ENCODE data around the gene ASB8.

ASB8 gene

DNA sequence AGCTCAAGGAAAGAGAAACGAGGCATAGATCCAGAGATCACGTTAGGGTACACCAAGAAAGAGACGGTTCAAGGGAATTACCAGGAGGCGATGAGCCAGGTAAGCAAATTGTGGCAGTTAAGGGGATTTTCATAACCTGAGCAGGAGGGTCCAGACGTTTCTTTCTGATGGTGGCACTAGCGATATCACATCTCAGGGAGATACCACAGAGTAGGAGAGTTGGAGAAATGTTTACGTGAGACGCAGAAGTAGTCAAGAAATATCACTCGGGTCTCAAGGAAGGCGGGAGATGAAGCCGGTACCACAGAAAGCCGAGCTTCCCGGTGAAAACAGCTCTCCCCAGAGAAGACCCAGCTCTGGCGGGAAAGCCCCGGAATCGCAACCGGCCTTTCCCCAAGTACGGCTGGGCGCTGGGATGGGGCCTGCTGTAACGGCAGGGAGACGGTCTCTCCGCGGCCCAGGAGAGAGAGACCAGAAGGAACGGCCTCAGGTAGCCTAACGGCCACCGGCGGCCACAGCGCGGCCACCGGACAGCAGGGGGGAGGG, 51.9 kb downstream of the ASB8 start:
- DNase-seq (ENCODE audit: low read depth): no peak

GRCh38 chr12:48104531-48104930, 52.8 kb downstream of the ASB8 start:
- DNase-seq (ENCODE audit: low read depth): no peak

All from stromal cell of bone marrow (primary cell).